GM19455 (cell line): ENCODE measurements around the gene UBE2U.

Experiments used
- ATAC-seq: cut with Tn5 transposase; IDR thresholded peaks from one replicate; pipeline ENCODE4 v1.9.1; 2021; ENCODE audit not compliant: unreplicated experiment

Gene UBE2U, protein sequence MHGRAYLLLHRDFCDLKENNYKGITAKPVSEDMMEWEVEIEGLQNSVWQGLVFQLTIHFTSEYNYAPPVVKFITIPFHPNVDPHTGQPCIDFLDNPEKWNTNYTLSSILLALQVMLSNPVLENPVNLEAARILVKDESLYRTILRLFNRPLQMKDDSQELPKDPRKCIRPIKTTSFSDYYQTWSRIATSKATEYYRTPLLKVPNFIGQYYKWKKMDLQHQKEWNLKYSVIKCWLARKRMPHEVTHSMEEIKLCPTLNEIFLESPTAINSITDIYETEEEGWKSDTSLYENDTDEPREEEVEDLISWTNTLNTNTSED

DNA sequence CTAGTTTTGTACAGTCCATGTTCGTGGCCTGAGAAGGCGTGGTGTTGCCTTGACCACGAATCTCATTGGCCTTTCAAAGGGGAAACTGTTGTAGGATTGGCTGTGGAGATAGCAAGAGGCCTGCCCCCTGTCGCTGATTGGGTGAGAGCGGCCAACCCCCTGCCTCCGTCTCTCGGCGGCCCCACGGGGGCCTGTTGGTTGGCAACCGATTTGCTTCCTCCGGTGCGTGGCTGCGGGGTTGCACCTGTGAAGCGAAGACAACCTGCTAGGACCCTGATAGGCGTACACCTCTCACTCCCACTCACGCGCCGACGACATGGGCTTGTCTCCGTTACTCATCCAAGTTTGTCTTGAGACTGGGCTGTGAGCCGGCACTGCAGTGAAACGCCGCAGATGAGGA, at the start of gene UBE2U:
UBE2U (plus strand) TSS at position 204 of the 400 bp plus-strand sequence. CDS start 428 bp downstream, outside the sequence.
- no peak for ATAC-seq

DNA sequence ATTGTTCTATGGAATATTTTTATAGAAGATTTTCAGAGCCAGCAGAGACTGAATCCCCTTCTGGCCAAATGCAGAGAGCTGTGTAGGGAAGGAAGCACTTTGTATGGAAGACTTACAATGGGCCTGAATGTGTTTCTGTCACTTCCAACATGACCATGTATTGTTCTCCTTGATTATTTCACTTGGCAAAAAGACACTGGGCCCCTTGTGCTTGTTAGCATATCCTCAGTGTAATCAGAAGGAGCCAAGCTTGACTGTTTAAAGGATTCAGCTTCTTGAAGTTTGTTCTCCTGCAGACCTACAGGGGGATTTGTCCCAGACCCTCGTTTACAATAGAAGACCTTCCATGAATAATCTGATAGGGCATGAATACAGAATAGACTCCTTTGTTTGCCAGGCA, 48.1 kb upstream of the UBE2U start:
- ATAC-seq = no peak

- no peak for ATAC-seq
Observed at GRCh38 chr1:64161357-64161941, 42.0 kb upstream of the UBE2U start.

DNA sequence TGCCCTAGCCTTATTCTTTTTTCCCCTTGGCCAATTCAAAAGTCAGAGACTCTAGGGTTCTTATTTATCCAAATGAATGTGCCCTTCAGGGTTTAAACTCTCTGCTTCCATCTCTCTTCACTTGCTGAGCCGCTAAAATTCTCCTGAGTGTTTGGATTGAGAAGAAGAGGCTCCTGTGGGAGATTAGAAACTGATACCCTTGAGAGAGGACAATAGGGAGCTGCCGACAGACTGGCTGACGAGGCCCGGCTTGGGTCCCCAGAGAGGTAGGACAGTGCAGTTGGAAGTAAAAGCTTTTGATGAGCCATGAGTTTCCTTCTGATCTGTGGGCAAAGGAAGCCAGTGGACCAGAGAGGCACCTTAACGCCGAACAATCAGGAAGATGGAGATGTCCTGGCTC, 41.3 kb upstream of the UBE2U start:
- no peak for ATAC-seq

- ATAC-seq = no peak
Observed at GRCh38 chr1:64162804-64163203, 40.6 kb upstream of the UBE2U start.

- ATAC-seq = no peak
Observed at GRCh38 chr1:64163431-64163830, 40.0 kb upstream of the UBE2U start.

GRCh38 chr1:64163970-64164369, 39.5 kb upstream of the UBE2U start:
- ATAC-seq = no peak

- ATAC-seq = no peak
Observed at GRCh38 chr1:64166629-64167028, 36.8 kb upstream of the UBE2U start.

DNA sequence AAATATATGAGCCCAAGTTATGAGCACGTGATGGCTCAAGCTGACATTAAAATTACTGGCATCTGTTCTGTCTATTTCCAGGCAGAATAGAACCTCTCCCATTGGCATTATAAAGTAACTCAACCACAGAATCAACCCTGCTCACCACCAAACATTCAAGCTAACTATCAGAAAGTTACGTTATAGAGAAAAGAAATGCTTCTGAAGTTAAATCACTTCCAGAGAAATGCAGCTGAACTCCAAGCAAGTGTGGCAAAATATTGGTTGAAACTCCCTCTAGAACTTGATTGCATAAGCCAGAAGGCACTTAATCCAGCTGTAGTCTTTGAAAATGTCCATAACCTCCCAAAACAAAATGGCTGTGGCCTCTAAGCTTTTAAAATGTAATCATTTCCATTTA, 36.2 kb upstream of the UBE2U start:
- no peak for ATAC-seq

- no peak for ATAC-seq
Observed at GRCh38 chr1:64171246-64171645, 32.2 kb upstream of the UBE2U start.

- peak; percentile 73 for ATAC-seq
Observed at GRCh38 chr1:64171797-64172281, 31.6 kb upstream of the UBE2U start.

DNA sequence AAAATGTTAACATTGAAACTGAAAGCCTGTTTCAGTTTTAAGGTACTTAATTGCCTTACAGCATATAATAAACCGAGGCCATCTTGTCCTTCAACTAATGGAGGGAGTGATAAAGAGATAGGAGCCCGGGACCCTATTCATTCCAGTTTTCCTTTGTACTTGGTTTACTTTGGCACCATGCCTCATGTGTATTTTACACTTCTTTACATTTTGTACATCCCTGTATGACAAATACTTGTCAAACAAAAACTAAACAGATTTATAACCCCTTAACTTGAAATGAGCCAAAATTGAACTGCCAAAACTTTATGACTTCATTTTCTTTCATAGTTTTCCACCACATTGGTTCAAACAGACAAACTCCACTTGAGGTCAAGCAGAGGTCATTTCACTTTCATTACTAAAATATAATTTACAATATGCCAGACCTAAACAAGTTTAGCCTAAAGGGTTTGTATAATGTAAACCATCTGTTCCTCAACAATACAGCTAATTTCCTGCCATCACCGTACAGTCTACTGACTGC, 30.9 kb upstream of the UBE2U start:
- peak; percentile 55 for ATAC-seq

DNA sequence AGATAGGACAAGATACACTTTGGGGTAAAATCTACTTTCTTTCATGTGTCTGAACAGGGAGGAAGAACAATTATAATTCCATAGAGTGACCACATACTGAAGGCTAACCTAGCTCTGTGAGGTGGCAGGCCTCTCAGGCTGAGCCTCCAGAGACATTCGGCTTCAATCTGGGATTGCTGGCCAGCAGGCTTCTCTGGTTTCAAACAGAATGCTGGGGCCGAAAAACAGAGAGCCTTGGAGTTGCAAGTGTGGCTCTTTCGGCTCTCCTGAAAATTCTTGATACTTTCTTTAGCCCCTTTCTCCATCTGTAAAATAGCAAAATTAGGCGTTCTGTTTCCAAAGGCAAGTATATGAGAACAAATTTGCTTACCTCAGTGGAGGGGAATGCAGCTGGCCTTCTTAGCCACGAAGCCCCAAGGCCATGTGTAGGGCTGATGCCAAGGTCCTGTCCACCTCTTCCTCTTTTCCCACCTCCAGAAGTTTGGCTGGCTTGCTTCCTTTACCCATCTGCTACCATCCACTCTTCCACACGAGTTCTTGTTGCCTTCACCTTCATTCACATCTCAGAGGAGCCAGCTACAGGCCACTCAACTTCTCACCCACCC, 30.0 kb upstream of the UBE2U start:
- ATAC-seq = peak; percentile 4

GRCh38 chr1:64175639-64176038, 27.8 kb upstream of the UBE2U start:
- ATAC-seq = no peak

- no peak for ATAC-seq
Observed at GRCh38 chr1:64176659-64177058, 26.8 kb upstream of the UBE2U start.

- no peak for ATAC-seq
Observed at GRCh38 chr1:64179588-64179987, 23.8 kb upstream of the UBE2U start.

GRCh38 chr1:64182207-64182606, 21.2 kb upstream of the UBE2U start:
- no peak for ATAC-seq

DNA sequence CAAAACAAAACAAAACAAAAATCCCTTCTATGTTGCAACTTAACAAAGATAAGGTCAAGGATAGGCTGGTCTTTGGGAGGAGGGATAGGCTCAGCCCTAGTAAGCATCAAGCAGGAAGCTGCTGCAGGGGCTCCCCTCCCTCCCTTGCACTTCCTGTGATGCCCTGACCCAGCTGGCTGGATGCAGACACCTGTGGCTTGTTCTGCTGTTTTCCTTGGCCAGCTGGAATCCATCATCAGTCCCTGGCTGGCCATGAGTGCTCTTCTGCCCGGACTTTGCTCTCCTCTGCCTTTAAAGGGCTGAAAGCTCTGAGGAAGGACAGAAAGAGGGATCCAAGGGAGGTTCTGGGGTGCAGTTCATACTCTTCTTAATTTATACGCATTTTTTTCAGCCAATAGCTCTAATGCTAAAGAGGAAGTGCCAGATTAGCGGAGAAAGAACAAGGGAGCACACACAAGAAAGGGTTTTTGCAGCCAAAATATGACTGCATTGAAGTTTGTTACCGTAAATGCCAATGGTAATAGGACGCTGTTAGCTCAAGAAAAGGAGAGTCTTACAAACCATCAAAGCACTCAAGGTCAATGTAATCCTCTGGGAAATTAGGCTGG, 19.9 kb upstream of the UBE2U start:
- no peak for ATAC-seq

- ATAC-seq = no peak
Observed at GRCh38 chr1:64184003-64184440, 19.4 kb upstream of the UBE2U start.

DNA sequence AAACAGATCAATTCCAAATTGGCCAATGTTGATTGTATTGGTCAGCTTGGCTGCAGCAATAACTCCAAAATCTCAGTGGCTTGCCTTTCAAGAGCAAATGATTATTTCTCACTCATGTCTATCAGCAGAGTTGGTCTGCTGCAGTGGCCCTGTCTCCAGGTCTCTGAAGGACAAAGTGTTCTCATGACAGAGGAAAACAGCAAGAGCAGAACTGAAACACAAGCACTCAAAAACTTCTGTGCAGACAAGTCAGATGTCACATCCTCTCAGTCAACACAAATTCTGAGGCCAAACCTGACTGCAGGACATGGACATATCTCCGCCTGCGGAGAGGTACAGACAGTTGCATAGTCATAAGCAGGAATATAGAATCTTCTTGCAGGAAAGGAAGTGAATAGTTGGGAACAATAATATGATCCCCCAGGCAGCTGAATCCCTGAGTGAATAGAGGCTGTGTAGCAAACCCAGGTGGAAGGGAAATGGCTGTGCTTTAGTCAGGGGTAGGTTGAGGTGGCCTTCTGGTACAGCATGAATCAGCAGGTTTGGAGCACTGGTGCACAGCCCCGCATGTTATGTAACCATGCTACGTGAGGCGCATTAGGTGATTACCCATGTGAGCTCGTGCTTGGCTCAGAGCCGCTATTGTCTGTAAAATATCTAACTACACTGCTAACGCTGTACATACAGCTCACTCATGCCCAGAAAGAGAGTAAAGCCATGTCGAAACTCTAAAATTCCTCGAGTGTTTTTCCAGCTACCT, 17.1 kb upstream of the UBE2U start:
- ATAC-seq = no peak

GRCh38 chr1:64186898-64187280, 16.5 kb upstream of the UBE2U start:
- ATAC-seq = no peak
